HG03469 (cell line): ENCODE data around the gene CSPG5.

Source experiments
- ATAC-seq: cut with Tn5 transposase; IDR thresholded peaks from one replicate; pipeline ENCODE4 v1.9.1; 2021; ENCODE audit warnings: mild to moderate bottlenecking, moderate library complexity, moderate number of reproducible peaks; ENCODE audit not compliant: unreplicated experiment

The CSPG5 gene

GRCh38 chr3:47578691-47579632 lies at the start of gene CSPG5:
TSS of gene CSPG5 (minus strand) at chr3:47578865. CDS start at chr3:47578693, 172 bp downstream.
- no peak for ATAC-seq

GRCh38 chr3:47628426-47628825 lies 49.8 kb upstream of the CSPG5 start:
- no peak for ATAC-seq

- ATAC-seq: no peak
These were observed 44.2 kb upstream of the CSPG5 start for GRCh38 chr3:47622671-47623461.

- no peak for ATAC-seq
These were observed 38.7 kb upstream of the CSPG5 start for GRCh38 chr3:47617086-47618010.

GRCh38 chr3:47614788-47615187 lies 36.1 kb upstream of the CSPG5 start:
- ATAC-seq: no peak

GRCh38 chr3:47613722-47614121 lies 35.1 kb upstream of the CSPG5 start:
- no peak for ATAC-seq

- ATAC-seq: no peak
These were observed 34.2 kb upstream of the CSPG5 start for GRCh38 chr3:47612879-47613278.

GRCh38 chr3:47612178-47612577 lies 33.5 kb upstream of the CSPG5 start:
- ATAC-seq: no peak

- no peak for ATAC-seq
These were observed 32.9 kb upstream of the CSPG5 start for GRCh38 chr3:47611576-47611975.

GRCh38 chr3:47610583-47610982 lies 31.9 kb upstream of the CSPG5 start:
- no peak for ATAC-seq

- no peak for ATAC-seq
These were observed 28.7 kb upstream of the CSPG5 start for GRCh38 chr3:47607335-47607734.

- no peak for ATAC-seq
These were observed 27.5 kb upstream of the CSPG5 start for GRCh38 chr3:47606165-47606564.

GRCh38 chr3:47605652-47606051 lies 27.0 kb upstream of the CSPG5 start:
- no peak for ATAC-seq

- no peak for ATAC-seq
These were observed 25.5 kb upstream of the CSPG5 start for GRCh38 chr3:47604145-47604544.

- ATAC-seq: no peak
These were observed 24.7 kb upstream of the CSPG5 start for GRCh38 chr3:47603332-47603731.

- no peak for ATAC-seq
These were observed 22.6 kb upstream of the CSPG5 start for GRCh38 chr3:47601281-47601680.

- no peak for ATAC-seq
These were observed 16.1 kb upstream of the CSPG5 start for GRCh38 chr3:47594792-47595191.

GRCh38 chr3:47592066-47592795 lies 13.6 kb upstream of the CSPG5 start:
- ATAC-seq: no peak

- ATAC-seq: no peak
These were observed 11.6 kb upstream of the CSPG5 start for GRCh38 chr3:47590216-47590615.

GRCh38 chr3:47588587-47588986 lies 9.9 kb upstream of the CSPG5 start:
- ATAC-seq: no peak
